BJ (cell line): ENCODE measurements around the gene FUBP1. TPM values are rescaled to one million over a fixed set of nuclear protein-coding genes. Genes with fewer than 3 reads are reported as not detected.

Experiments used
- CTCF ChIA-PET: fragments of 350-600 bp; formaldehyde crosslinking; extraction: SDS; loops from one replicate; lab custom pipeline; 2021; ENCODE audit warnings: antibody characterized with exemption, inconsistent platforms; lab: Yijun Ruan, JAX
- POLR2A ChIA-PET: fragments of 300-600 bp; sonication (Branson Sonifier 250); formaldehyde crosslinking; extraction: SDS; loops from one replicate; lab custom pipeline; 2021; ENCODE audit warnings: antibody characterized with exemption; lab: Charles Lee
- DNase-seq: peaks from one replicate; pipeline ENCODE4 v3.0.0-alpha.2; 2011; ENCODE audit warnings: low read depth
- H3K27me3 ChIP-seq: 2 replicates; pipeline ENCODE4 v1.6.0; 2011; ENCODE audit warnings: low read length; ENCODE audit not compliant: control insufficient read depth, insufficient read depth
- H3K36me3 ChIP-seq: 2 replicates; pipeline ENCODE4 v1.5.1; 2011; ENCODE audit warnings: low read length; ENCODE audit not compliant: control insufficient read depth, insufficient read depth
- H3K4me3 ChIP-seq: 2 replicates; pipeline ENCODE4 v1.5.1; 2011; ENCODE audit warnings: low read depth, mild to moderate bottlenecking, control low read depth, low read length
- CTCF ChIP-seq: IDR thresholded peaks from 2 replicates; pipeline ENCODE4 v1.5.1; 2011; ENCODE audit warnings: low read depth, mild to moderate bottlenecking, control low read depth, inconsistent platforms, low read length, moderate library complexity; ENCODE audit not compliant: insufficient read depth
- polyA plus RNA-seq: library from polyadenylated mRNA; depleted of rRNA; stranded (reverse); fragments of >200 nt; gene quantifications from 2 replicates; pipeline ENCODE4 v1.2.3, GENCODE V29; 2011

Gene FUBP1
- polyA plus RNA-seq, 1 experiment: 79.0 TPM

GRCh38 chr1:78009836-78010235 lies 31.0 kb upstream of the FUBP1 start:
- TF ChIP-seq CTCF: no peak
- CTCF ChIA-PET: interaction anchor here (0.9 kb wide), 2 partner anchors 10 to 104 kb away, joined by 3 read pairs; no protein-coding TSS in a partner anchor
- Histone ChIP-seq H3K27me3 (no peaks in the 10 kb centered on the region), H3K36me3 (no peaks in the 10 kb centered on the region; the same call in 1 of the 2 replicates), H3K4me3 (no peak overlapping the region)
- no peak for DNase-seq
- POLR2A ChIA-PET: no interaction called here

GRCh38 chr1:78009276-78009675 lies 30.4 kb upstream of the FUBP1 start:
- TF ChIP-seq CTCF: no peak
- H3K36me3 ChIP-seq: no peaks in the 10 kb centered on the region; the same call in 1 of the 2 replicates
- H3K27me3 ChIP-seq: no peaks in the 10 kb centered on the region
- ChIA-PET CTCF (interaction anchor here (0.9 kb wide), 2 partner anchors 11 to 105 kb away, joined by 3 read pairs; no protein-coding TSS in a partner anchor), POLR2A (no interaction called here)
- no peak for DNase-seq
- H3K4me3 ChIP-seq: 0 out of 2 replicates have a peak overlapping the region, but pooled peaks have one; percentile 8

GRCh38 chr1:78007677-78008341 lies 28.9 kb upstream of the FUBP1 start:
- Histone ChIP-seq H3K36me3 (no peaks in the 10 kb centered on the region), H3K27me3 (no peaks in the 10 kb centered on the region), H3K4me3 (peak overlapping the region; percentile 68)
- TF ChIP-seq CTCF: no peak
- no peak for DNase-seq
- ChIA-PET POLR2A (interaction anchor here (0.6 to 0.7 kb wide), 2 partner anchors 11 to 88 kb away, joined by 3 read pairs; no protein-coding TSS in a partner anchor), CTCF (no interaction called here)

GRCh38 chr1:78006521-78006920 lies 27.6 kb upstream of the FUBP1 start:
- POLR2A ChIA-PET: no interaction called here
- peak overlapping the region; percentile 68 for H3K4me3 ChIP-seq
- H3K27me3 ChIP-seq: no peaks in the 10 kb centered on the region
- no peak for TF ChIP-seq CTCF
- no peaks in the 10 kb centered on the region for H3K36me3 ChIP-seq
- CTCF ChIA-PET: interaction anchor here (1.2 kb wide), 1 partner anchor 28 kb away, joined by 4 read pairs; the partner anchor contains the start of gene FUBP1
- no peak for DNase-seq

- DNase-seq: peak; percentile 63
- peak overlapping the region; percentile 68 for H3K4me3 ChIP-seq
- no peak for TF ChIP-seq CTCF
- H3K27me3 ChIP-seq: no peaks in the 10 kb centered on the region
- ChIA-PET POLR2A (interaction anchor here (0.7 to 2.6 kb wide), 3 partner anchors 24 to 65 kb away, joined by 3 to 12 read pairs (median 8); partner anchors contain the start of gene FUBP1), CTCF (interaction anchor here (0.8 to 1.6 kb wide), 4 partner anchors 9 to 109 kb away, joined by 4 to 8 read pairs (median 4); partner anchors contain the start of gene FUBP1)
- H3K36me3 ChIP-seq: no peaks in the 10 kb centered on the region
Measured at GRCh38 chr1:78005755-78006154, 26.9 kb upstream of the FUBP1 start.
